CD4-positive, alpha-beta T cell treated with Interleukin-6 for 4 hours (primary cell): ENCODE results near the gene DSG4.
"Not testable (repeated sequence)": the region's sequence is repeated elsewhere in the genome, so short reads cannot be mapped to it uniquely, and the experiment has no call there.

Experiments
- DNase-seq: peaks from one replicate; pipeline ENCODE4 v3.0.0-alpha.2; 2020; ENCODE audit warnings: mixed read lengths

Gene DSG4, protein sequence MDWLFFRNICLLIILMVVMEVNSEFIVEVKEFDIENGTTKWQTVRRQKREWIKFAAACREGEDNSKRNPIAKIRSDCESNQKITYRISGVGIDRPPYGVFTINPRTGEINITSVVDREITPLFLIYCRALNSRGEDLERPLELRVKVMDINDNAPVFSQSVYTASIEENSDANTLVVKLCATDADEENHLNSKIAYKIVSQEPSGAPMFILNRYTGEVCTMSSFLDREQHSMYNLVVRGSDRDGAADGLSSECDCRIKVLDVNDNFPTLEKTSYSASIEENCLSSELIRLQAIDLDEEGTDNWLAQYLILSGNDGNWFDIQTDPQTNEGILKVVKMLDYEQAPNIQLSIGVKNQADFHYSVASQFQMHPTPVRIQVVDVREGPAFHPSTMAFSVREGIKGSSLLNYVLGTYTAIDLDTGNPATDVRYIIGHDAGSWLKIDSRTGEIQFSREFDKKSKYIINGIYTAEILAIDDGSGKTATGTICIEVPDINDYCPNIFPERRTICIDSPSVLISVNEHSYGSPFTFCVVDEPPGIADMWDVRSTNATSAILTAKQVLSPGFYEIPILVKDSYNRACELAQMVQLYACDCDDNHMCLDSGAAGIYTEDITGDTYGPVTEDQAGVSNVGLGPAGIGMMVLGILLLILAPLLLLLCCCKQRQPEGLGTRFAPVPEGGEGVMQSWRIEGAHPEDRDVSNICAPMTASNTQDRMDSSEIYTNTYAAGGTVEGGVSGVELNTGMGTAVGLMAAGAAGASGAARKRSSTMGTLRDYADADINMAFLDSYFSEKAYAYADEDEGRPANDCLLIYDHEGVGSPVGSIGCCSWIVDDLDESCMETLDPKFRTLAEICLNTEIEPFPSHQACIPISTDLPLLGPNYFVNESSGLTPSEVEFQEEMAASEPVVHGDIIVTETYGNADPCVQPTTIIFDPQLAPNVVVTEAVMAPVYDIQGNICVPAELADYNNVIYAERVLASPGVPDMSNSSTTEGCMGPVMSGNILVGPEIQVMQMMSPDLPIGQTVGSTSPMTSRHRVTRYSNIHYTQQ

DNA sequence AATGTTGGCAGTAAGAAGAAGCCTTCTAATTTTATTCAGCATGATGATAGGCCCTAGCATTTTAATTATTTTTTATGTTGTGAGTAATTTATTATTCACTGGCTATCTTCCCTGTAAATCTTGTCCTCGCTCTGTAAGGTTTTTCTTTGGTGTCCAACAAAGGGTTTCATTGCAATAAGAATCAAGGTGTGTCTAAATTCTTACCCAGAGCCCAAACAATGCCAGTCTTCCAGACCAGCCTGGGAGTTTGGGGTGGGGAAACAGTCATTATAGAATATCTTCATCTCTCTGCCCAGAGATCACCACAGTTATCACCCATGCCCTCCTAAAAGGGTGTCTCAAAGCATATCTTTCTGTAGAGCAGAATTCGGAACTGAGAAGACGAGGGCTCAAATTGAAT, at the start of gene DSG4:
Gene DSG4 (plus strand): TSS at position 301 of the 400 bp plus-strand sequence. CDS start 135 bp downstream, outside the sequence.
- no peak for DNase-seq

DNA sequence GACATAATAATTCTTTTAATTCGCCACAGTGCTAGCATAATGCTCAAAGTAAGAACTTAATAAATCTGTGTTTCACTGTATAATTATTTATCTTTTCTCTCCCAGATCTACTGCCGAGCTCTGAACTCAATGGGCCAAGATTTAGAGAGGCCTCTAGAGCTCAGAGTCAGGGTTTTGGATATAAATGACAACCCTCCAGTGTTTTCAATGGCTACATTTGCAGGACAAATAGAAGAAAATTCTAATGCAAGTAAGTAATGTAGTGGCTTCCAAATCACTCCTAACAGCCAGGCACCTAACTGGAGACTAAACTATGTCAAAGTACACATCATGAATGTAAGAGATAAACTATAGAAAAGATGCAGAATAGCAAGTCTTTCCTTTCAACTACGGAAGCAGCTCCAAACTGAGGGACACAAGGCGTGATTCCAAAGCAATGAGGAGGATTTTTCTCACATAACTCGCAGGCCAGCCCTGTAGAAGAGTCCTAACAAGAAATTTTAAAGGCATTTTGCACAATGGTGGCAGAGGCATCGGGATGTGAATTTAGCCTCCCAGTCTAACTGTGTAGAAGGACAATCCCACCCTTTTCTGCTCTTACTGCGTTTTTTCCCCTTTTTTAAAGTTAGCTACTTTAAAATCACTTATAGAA, 46.7 kb upstream of the DSG4 start:
- no peak for DNase-seq

DNA sequence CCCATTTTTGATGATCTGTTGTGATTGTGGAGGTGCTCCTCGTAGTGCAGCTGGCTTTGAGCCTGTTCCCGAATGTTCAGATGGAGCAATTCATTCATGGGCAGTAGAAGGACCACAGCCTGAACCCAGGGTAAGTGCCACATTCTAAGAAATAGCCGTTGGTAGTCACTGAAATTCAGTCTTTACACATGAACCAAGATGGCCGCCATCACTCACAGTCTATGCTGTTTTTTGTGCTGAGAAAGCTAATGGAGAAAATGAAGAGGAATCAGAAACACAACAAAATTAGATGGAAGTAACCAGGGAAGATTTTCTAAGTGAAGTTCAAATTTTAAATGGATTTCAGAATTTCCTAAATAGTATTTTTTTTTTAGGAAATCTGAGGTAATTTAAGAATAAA, 33.1 kb upstream of the DSG4 start:
- no peak for DNase-seq

DNA sequence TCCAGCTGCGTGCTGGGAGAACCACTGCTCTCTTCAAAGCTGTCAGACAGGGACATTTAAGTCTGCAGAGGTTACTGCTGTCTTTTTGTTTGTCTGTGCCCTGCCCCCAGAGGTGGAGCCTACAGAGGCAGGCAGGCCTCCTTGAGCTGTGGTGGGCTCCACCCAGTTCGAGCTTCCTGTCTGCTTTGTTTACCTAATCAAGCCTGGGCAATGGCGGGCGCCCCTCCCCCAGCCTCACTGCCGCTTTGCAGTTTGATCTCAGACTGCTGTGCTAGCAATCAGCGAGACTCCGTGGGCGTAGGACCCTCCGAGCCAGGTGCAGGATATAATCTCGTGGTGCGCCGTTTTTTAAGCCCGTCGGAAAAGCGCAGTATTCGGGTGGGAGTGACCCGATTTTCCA, 23.2 kb upstream of the DSG4 start:
- DNase-seq, result not testable (repeated sequence)

DNA sequence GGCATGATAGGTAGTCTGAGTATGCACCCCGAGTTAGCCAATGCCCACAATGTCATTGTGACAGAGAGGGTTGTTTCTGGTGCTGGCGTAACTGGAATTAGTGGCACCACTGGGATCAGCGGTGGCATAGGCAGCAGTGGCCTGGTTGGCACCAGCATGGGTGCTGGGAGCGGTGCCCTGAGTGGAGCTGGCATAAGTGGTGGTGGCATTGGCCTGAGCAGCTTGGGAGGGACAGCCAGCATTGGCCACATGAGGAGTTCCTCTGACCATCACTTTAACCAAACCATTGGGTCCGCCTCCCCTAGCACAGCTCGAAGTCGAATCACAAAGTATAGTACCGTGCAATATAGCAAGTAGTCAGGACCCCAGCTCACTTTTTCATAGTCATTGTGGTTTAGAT, 21.6 kb upstream of the DSG4 start:
- no peak for DNase-seq

DNA sequence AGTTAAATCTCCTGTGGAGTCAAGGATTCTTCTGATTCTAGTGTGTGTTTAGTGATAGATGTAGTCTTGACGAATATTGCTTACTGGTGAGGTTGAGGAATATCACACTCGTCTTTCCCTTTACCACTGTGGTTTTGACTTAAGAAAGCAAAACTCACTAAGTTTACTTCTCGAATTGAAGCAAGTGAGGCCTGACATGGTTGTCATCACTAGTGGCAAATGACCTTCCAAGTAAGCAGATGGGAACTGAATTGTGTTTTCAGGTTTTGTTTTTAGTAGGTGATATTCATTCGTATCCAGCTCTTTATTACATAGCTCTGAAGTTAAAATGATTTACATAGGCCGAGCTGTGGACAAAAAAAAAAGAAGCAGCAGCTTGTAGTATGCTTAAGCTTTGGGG, 20.6 kb upstream of the DSG4 start:
- DNase-seq, result no peak

DNA sequence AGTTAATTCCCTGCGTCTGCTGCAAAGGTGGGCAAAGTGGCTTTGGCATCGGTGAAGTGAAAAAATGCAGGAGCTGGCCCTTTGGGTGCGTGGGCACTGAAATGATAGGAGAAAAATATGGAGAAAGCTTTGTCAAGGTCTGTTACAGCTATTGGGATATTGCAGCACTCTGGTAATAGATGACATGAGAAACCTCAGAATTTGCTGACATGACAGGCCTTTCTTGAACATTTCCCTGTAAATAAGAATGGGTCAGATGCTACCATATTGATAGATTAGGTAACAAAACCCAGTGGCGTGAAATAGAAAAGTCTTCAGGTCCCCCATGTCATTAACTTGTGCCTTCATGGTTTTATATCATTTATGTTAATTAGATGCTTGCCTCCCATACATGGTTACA, 12.4 kb upstream of the DSG4 start:
- DNase-seq, result no peak

DNA sequence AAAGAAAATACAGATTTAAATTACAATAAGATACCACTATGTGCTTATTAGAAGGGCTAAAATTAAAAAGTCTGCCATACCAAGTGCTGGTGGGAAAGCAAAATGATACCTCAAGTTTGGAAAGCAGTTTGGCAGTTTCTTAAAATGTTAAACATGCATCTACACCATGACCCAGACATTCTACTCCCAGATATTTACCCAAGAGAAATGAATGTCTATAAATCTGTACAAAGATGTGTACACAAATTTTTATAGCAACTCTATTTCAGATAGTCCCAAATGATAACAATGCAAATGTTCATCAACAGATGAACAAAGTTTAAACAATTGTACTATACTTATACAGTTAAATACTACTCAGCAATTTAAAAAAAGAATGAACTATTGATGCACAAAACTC, 7.1 kb upstream of the DSG4 start:
- DNase-seq, result no peak

DNA sequence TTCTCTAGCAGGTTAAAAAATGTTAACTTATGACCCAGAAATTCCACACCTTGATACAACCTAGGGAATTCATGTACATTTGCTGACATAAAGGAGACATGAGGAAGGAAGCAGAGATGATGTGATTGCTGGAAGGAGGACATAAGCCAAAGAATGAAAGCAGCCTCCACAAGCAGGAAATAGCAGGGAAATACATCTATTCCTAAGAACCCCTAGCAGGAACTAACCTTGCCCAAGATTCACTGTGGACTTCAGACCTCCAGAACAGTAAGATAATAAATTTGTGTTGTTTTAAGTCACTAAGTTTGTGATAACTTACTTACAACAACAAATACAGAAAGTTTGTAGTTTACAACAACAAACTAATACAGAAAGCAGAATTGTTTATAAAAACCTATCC, 4.6 kb upstream of the DSG4 start:
- DNase-seq, result no peak

DNA sequence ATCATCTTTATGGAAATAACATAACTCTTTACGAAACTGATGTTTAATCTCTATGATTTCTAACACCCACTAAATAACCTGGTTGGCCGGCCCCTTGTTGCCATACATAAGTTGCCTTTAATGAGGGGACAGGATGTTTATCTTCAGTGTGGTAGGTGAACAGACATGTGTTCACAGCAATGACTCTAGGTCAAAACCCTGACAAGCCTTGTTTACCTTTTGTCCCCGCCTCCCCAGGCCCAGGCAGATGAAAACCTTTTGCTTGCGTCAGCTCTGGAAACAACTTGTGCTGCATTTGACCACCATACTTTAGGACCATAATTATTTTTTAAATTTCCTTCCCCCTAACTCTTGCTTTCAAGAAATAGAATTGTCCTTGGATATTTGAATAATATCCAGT, 2.9 kb upstream of the DSG4 start:
- DNase-seq, result no peak

DNA sequence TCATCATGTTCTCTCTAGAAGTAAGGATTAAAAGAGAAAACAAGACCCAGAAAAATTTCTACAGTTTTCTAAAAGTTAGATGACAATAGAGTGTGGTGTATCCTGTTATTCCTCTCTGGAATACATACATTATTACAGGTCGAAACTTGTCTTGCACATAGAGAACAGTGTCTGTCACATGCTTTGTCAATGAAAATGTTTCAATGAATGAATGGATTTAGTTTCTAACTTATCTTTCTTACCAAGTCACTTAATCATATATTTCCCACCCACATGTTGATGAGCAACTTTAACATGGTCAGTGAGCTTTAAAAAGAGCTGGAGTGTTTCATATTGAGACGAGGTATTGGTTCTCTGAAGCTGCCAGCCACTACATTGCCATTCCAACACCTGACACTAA, 4.3 kb downstream of the DSG4 start:
- DNase-seq, result no peak

DNA sequence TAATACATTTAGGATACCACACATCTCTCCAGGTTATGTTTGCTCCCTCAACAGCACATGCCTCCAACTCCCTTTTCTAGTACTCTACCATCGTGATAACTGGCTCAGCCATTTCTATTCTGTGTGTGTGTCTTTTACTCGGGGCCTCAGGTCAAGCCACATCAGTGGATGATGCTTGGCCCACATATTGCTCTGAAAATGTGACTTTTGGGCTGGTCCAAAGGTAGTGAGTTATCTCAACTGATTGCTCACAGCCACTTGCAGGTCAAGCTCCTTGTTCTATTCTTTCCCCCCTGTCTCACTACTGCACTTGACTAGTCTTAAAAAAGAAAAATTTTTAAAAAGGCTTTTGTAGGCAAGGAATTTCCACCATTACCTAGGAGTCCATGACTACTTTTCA, 5.5 kb downstream of the DSG4 start:
- no peak for DNase-seq

DNA sequence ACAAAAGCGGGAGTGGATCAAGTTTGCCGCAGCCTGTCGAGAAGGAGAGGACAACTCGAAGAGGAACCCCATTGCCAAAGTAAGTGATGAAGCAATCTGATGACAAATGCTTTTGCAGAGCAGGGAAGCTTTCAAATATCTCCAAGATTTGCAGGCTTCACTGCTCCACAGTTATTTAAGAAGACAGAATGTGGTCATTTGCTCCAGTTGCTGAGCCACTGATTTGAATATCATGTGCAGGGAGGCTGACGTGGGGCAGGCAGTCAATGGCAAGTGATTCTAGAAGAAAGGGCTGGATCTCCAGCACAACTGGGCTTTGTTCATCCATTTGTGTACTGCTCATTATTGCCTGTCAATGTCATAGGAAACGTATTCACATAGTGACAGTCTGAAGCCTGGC, 10.2 kb downstream of the DSG4 start:
- no peak for DNase-seq

DNA sequence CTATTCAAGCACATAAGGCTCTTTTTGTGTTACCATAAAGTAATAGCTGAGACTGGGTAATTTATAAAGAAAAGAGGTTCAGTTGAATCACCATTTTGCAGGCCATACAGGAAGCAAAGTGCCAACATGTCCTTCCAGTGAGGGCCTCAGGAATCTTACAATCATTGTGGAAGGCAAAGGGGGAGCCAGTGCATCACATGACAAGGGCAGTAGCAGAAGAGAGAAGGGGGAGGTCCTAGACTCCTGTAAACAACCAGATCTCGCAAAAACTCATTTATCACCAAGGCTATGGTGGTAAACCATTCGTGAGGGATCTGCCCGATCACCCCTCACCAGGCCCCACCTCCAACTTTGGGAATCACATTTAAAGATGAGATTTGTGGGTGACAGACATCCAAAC, 16.7 kb downstream of the DSG4 start:
- DNase-seq, result no peak

DNA sequence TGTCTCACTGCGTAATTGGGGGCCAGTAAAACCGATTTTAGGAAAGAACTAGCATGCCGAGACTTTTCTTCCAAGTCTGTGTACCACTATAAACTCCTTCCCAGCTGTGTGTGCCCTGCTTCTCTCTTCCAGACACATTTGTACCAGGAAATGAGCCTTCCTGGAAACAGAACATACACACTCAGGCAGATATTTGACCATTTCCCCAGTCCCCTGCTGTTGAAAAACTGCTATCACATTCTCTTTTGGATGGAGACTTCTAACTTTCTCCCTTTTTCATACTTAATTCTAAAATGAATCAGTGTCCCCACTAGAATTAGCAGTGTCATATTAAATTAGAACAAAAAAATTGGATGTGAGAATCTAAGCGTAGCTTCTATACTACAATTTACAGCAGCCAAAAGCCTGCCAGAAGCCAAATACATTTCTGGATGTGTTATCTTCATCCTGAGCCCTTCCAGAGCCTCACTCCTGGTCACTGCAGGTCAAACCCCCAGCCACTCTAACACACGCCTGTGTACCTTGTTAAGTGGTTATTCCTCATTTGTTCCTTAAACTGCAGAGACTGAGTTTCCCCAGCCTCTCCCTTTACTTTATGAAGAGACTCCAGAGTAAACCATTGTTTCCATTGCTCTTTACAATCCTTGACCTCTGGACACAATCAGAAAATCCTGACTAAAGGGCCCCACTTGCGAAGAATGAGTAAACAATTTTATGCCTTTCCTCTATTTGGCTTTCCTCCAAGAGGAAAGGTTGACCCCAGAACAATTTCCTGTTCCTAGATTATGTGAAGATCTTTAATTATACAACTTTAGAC, 20.4 kb downstream of the DSG4 start:
- DNase-seq, result no peak

DNA sequence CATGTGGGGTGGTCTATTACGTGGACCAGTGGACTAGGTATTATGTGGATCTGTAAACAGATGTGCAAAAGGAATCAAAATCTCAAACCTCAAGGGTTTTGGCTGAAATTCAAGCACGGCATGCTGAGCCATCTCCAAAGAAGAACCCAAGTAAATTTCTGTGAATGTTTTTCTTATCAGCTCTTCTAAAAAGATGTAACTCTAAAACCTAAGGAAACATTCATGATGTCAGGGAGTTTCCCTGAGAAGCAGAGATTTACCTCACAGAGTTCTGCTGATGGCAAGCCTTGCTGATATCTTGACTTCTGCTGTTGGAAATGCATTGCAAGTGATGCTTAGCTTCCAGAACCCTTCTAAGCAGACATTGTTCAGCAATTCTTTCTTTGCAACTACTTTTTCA, 21.6 kb downstream of the DSG4 start:
- DNase-seq, result no peak

DNA sequence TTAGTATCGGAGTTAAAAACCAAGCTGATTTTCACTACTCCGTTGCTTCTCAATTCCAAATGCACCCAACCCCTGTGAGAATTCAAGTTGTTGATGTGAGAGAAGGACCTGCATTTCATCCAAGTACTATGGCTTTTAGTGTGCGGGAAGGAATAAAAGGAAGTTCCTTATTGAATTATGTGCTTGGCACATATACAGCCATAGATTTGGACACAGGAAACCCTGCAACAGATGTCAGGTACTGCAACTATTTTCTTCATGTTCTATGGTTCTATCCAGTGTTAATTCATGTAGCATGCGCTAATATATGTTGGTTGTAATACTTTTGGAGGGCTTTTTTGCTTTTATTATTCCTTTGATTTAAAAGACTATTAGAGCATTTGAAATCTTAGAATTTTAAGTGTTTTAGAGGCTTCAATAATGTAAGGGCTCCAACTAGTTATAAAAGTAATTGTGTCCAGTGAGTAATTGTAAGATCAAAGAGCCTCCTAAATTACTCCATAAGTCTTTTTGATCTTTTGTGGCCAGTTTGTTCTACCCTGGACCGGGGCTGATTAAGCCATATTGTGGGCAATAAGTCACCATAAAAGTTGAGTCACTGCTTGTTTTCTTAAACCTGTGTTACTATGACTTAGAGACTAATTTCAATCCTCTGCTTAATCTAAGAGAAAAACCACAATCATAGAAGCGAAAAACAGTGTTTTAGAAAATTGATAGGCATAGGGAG, 22.9 kb downstream of the DSG4 start:
- DNase-seq, result no peak

DNA sequence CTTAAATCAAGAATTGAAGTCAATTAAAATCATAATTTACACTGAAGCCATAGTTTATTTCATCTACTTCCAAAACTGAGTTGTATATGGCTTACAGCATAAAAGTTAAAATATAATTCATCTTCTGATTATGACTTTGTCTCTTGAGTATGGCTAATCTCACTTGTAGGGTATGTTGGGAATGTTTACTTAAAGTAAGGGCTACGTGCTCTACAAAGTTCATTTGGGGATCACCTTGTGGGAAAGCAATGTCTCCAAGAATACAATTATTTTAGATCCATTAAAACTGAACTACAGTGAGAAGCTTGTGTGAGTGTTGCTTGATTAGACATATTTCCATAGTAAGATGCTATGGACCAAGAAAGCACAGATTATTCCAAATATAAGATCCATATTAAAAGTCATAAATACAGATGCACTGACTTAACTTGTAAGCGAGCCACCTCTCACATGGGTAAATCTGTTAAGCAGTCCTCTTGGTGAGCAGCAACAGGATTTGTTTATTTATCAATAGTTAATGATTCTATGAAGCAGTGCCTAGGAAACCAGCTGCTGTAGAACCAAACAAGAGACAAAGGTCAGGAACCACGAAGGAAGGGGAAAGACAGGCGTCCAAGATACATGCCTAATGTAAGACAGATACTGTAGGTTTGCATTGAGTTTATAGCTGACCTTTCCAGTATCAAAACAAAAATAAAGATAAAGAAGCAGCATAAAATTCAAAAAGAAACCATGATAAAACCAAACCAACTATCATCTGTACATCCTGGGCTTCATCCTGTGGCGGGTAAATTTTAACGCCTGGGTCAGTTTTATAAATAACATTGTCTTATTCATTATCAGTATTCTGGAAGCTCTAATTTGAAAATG, 24.8 kb downstream of the DSG4 start:
- DNase-seq, result no peak

DNA sequence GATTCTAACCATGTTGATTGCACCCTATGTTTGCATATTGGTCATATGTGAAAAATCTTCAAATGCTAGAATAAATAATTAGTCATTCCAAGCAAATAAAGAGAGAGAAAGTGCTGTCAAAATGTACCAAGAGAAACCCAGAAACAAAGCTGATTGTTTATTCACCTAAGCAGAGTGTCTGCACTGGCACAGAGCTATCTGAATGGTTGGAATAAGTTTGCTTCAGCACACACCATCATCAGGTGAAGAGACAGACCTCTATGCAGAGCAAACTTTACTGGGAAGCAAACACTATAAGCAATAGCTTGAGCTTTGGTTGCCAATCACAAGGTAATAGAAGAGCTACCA, 25.4 kb downstream of the DSG4 start:
- DNase-seq, result no peak

DNA sequence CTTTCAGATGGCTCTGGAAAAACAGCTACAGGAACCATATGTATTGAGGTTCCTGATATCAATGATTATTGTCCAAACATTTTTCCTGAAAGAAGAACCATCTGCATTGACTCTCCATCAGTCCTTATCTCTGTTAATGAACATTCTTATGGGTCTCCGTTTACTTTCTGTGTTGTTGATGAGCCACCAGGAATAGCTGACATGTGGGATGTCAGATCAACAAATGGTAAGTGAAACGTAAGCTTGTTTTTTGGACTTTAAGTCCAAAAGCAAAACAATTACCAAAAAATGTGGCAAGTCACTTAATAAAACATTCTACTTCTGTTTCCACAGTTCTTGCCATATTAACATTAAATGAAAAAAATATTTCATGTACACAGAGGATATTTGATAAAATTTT, 26.8 kb downstream of the DSG4 start:
- DNase-seq, result no peak

DNA sequence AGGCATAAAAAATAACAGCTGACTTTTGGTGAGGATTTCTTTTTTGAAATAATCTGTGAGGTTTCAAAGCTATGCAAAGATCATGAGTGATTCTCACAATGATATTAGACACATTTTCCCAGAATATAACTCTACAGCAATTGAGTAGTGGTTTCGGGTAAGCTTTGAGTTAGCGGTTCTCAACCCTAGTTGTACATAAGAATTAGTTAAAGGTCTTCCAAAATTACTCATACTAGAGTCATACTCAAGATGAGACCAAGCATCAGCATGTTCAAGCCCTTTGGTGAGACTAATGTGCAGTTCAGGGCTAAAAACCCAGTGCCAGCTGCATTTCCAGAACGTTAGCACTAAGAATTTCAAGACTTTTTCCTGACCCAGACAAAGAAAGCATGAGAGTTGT, 31.1 kb downstream of the DSG4 start:
- no peak for DNase-seq
